Skeletal muscle tissue (tissue), 4 donors: Measurements from ENCODE around the gene OAS1. TPM values are rescaled to one million over a fixed set of nuclear protein-coding genes. Genes with fewer than 3 reads are reported as not detected.
"Not testable (repeated sequence)": the region's sequence is repeated elsewhere in the genome, so short reads cannot be mapped to it uniquely, and the experiment has no call there.

Source experiments
- H3K27ac ChIP-seq: one replicate; pipeline ENCODE4 v1.7.0; 2013; ENCODE audit warnings: mild to moderate bottlenecking, low read depth, low read length, inconsistent platforms
- H3K27me3 ChIP-seq, 3 donors: one replicate each; pipeline ENCODE4 v1.7.0; 2013; ENCODE audit warnings: low read length in 3 of 3; ENCODE audit not compliant: control insufficient read depth in 3 of 3, insufficient read depth in 3 of 3
- H3K36me3 ChIP-seq, 3 donors: one replicate each; pipeline ENCODE4 v1.7.0; 2013; ENCODE audit warnings: low read length in 3 of 3; ENCODE audit not compliant: control insufficient read depth in 3 of 3, insufficient read depth in 3 of 3
- H3K4me1 ChIP-seq, 3 donors: one replicate each; pipeline ENCODE4 v1.7.0; 2013; ENCODE audit warnings: low read length in 3 of 3, mild to moderate bottlenecking in 3 of 3; ENCODE audit not compliant: control insufficient read depth in 3 of 3, insufficient read depth in 3 of 3
- H3K4me3 ChIP-seq, 3 donors: one replicate each; pipeline ENCODE4 v1.7.0; 2013; ENCODE audit warnings: low read length in 3 of 3
- H3K9ac ChIP-seq, 3 donors: one replicate each; pipeline ENCODE4 v1.7.0; 2013; ENCODE audit warnings: low read length in 3 of 3, mild to moderate bottlenecking in 3 of 3, moderate library complexity in 2 of 3, low read depth in 1 of 3
- H3K9me3 ChIP-seq, 3 donors: one replicate each; pipeline ENCODE4 v1.7.0; 2013; ENCODE audit warnings: low read length in 3 of 3; ENCODE audit not compliant: control insufficient read depth in 3 of 3
- total RNA-seq: library from RNA; depleted of rRNA; stranded (reverse); fragments of >200 nt; gene quantifications from one replicate; pipeline ENCODE4 v1.2.3, GENCODE V29; 2014
- donor health status: Osteomylitis.

The OAS1 gene
- total RNA-seq, 1 donor from 2014 or later, result 8.9 TPM

DNA sequence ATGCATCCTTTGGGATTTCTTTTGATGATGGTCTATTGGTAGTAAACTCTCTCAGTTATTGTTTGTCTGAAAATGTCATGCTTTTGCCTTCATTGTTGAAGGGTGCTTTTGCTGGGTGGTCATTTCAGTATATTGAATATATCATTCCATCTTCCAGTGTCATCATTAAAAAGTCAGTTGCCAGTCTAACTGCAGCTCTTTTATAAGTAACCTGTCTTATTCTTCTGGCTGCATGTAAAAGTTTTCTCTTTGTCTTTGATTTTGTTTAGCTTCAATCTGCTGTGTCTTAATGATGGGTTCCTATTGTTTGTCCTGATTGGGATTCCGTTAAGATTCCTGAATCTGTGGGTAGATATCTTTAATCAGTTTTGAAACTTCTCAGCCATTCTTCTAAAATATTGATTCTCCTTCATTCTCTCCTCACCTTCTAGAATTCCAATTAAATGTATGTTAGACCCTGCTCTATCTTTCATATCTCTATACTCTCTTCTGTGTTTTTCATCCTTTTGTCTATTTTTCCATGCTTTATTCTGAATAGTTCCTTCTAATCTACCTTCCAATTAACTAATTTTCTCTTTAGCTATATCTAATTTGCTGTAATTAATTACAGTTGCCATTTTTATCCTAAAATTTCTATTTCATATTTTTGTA is 6.4 kb downstream of the OAS1 start:
- no peak overlapping the region for H3K9ac ChIP-seq
- H3K4me3 ChIP-seq, result no peak overlapping the region
- no peaks in the 10 kb centered on the region for H3K27me3 ChIP-seq
- H3K36me3 ChIP-seq, result peaks cover 0 to 6% (median 0%) of the 10 kb centered on the region in 3 donors
- H3K9me3 ChIP-seq, result peaks cover 0 to 10% (median 0%) of the 10 kb centered on the region in 3 donors
- peaks cover 0 to under 1% (median 0%) of the 10 kb centered on the region in 3 donors for H3K4me1 ChIP-seq
- H3K27ac ChIP-seq, result no peak overlapping the region

DNA sequence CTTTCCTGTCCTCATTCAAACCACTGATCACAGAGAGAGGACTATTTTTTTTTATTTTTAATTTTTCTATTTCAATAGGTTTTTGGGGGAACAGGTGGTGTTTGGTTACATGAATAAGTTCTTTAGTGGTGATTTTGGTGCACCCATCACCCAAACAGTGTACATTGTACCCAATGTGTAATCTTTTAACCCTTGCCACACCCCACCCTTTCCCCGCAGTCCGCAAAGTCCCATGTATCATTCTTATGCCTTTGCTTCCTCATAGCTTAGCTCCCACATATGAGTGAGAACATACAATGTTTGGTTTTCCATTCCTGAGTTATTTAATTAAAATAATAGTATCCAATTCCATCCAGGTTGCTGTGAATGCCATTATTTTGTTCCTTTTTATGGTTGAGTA is 7.1 kb downstream of the OAS1 start:
- H3K4me1 ChIP-seq, H3K4me3 ChIP-seq, H3K27ac ChIP-seq, H3K9ac ChIP-seq, H3K27me3 ChIP-seq: not testable (repeated sequence)
- peaks cover 0 to 10% (median 0%) of the 10 kb centered on the region in 3 donors for H3K9me3 ChIP-seq
- H3K36me3 ChIP-seq, result peaks cover 0 to 12% (median 0%) of the 10 kb centered on the region in 3 donors

DNA sequence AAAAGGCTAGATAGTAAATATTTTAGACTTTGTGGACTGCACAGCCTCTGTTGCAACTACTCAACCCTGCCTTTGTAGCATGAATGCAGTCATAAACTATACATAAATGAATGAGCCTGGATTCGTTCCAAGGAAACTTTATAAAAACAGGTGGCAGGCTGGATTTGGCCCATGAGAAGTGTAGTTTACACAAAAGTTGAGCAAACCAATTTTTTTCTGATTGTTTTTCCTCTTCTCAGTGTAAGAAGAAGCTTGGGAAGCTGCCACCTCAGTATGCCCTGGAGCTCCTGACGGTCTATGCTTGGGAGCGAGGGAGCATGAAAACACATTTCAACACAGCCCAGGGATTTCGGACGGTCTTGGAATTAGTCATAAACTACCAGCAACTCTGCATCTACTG is 9.5 kb downstream of the OAS1 start:
- Histone ChIP-seq H3K36me3 (peaks cover 0 to 17% (median 0%) of the 10 kb centered on the region in 3 donors), H3K4me3 (no peak overlapping the region), H3K4me1 (no peaks in the 10 kb centered on the region), H3K27ac (no peak overlapping the region), H3K27me3 (no peaks in the 10 kb centered on the region), H3K9me3 (peaks cover 0 to 9% (median 0%) of the 10 kb centered on the region in 3 donors), H3K9ac (no peak overlapping the region)

DNA sequence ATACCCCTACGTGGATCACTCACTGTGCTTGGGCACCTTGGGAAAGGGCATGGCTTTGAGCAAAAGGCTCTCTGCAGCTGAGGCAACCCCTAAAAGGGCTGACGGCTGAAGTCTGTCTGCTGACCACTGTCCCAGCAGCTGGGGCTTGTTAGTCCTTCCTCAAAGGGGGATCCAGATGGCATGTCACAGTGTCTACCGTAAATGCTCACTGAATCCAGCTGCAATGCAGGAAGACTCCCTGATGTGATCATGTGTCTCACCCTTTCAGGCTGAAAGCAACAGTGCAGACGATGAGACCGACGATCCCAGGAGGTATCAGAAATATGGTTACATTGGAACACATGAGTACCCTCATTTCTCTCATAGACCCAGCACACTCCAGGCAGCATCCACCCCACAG is 12.4 kb downstream of the OAS1 start:
- H3K9ac ChIP-seq, result no peak overlapping the region
- H3K9me3 ChIP-seq, result no peaks in the 10 kb centered on the region
- H3K4me1 ChIP-seq, result no peaks in the 10 kb centered on the region
- H3K27ac ChIP-seq, result no peak overlapping the region
- no peaks in the 10 kb centered on the region for H3K27me3 ChIP-seq
- peaks cover 0 to 17% (median 0%) of the 10 kb centered on the region in 3 donors for H3K36me3 ChIP-seq
- H3K4me3 ChIP-seq, result no peak overlapping the region

DNA sequence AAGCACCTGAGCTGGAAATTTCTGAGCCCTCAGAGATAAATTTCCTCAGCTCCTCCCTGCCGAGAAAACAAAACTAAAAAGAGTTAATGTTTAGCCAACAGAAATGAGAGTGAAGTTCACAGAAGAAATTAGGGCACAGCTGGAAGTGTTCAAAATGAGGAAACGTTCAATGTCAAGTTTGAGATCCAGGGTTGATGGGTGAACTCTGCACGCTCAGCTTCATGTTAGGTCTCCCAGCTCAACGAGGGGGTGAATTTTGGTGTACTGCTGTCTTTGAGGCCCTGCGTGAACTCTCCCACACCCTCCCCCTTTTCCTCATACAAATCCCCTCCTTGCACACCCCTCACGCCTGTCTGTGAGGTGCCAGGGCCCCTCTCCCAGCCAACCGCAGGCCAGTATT is 18.2 kb downstream of the OAS1 start:
- Histone ChIP-seq H3K27ac (no peak overlapping the region), H3K36me3 (no peaks in the 10 kb centered on the region), H3K27me3 (no peaks in the 10 kb centered on the region), H3K9me3 (peaks cover 0 to 7% (median 0%) of the 10 kb centered on the region in 3 donors), H3K9ac (no peak overlapping the region), H3K4me1 (no peaks in the 10 kb centered on the region), H3K4me3 (no peak overlapping the region)

DNA sequence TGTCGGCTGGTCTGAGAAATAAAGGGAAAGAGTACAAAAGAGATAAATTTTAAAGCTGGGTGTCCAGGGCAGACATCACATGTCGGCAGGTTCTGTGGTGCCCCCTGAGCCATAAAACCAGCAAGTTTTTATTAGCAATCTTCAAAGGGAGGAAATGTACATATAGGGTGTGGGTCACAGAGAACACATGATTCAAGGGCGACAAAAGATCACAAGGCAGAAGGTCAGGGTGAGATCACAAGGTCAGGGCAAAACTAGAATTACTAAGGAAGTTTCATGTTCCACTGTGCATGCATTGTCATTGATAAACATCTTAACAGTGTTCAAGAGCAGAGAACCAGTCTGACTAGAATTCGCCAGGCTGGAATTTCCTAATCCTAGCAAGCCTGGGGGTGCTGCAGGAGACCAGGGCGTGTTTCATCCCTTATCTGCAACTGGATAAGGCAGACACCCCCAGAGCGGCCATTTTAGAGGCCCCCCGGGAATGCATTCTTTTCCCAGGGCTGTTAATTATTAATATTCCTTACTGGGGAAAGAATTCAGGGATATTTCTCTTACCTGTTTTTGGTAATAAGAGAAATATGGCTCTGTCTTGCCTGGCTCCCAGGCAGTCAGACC is 19.8 kb downstream of the OAS1 start:
- H3K27me3 ChIP-seq, H3K4me1 ChIP-seq, H3K4me3 ChIP-seq, H3K36me3 ChIP-seq, H3K9ac ChIP-seq, H3K27ac ChIP-seq, H3K9me3 ChIP-seq: not testable (repeated sequence)

DNA sequence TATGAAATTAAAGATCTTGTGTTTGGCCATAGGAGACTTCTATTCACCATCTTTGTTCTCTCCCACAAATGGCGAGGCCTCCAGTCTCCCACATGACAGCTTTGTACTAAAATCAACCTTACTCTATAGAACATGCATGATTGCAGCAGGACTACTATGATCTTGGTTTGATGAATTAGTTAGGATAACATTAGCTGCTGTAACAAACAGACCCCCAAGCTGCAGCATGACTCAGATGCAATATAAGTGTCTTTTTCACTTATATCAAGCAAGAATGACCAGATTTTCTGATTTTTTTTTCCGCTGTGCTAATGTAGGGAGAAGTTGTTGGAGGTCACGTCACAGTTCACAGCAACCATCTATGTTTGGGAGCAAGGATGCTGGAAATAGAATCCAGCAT is 20.7 kb downstream of the OAS1 start:
- no peak overlapping the region for H3K9ac ChIP-seq
- H3K27ac ChIP-seq, result no peak overlapping the region
- H3K27me3 ChIP-seq, result no peaks in the 10 kb centered on the region
- no peaks in the 10 kb centered on the region for H3K36me3 ChIP-seq
- H3K9me3 ChIP-seq, result peaks cover 0 to 7% (median 0%) of the 10 kb centered on the region in 3 donors
- H3K4me1 ChIP-seq, result no peaks in the 10 kb centered on the region
- no peak overlapping the region for H3K4me3 ChIP-seq

DNA sequence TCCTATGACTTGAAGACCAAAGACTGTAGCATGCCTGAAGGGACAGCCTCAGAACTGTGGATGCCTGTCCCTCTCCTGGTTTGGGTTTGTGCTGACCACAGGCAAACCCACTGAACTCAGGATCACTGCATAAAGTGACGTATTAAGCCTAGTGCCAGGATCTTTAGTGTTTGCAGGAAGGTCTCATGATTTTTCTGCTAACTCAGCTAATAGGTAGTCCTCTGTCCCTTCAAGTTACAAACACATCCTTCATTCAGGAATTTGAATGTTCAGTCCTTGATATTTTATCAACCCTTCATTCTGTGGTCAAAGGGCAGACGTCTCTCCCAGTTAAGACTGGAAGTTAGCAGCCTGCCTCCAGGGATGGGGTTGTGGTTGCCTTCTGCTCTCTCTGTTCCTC is 21.2 kb downstream of the OAS1 start:
- Histone ChIP-seq H3K36me3 (no peaks in the 10 kb centered on the region), H3K27ac (no peak overlapping the region), H3K27me3 (no peaks in the 10 kb centered on the region), H3K4me1 (no peaks in the 10 kb centered on the region), H3K9ac (no peak overlapping the region), H3K9me3 (peaks cover 0 to 7% (median 0%) of the 10 kb centered on the region in 3 donors), H3K4me3 (no peak overlapping the region)

DNA sequence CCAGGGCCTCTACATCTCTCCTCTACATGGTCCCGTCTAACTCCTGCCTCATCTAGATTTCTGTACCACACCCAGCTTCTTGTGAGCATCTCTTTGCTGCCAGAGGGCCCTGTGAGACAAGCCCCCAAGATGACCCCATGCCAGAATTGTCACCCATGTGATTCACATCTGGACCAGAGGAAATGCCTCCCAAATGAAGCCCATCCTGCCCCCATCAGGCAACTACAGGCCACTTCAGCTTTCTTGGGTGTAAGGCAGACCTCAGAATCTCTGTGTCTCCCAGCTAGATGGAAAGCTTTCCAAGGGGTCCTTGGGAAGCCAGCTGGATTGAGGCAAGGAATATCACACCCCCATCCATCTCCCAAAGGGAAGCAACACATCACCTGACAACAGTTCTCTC is 22.2 kb downstream of the OAS1 start:
- no peaks in the 10 kb centered on the region for H3K36me3 ChIP-seq
- H3K9ac ChIP-seq, result no peak overlapping the region
- H3K27me3 ChIP-seq, result no peaks in the 10 kb centered on the region
- H3K9me3 ChIP-seq, result peaks cover 0 to 7% (median 0%) of the 10 kb centered on the region in 3 donors
- no peak overlapping the region for H3K27ac ChIP-seq
- H3K4me3 ChIP-seq, result no peak overlapping the region
- H3K4me1 ChIP-seq, result no peaks in the 10 kb centered on the region

DNA sequence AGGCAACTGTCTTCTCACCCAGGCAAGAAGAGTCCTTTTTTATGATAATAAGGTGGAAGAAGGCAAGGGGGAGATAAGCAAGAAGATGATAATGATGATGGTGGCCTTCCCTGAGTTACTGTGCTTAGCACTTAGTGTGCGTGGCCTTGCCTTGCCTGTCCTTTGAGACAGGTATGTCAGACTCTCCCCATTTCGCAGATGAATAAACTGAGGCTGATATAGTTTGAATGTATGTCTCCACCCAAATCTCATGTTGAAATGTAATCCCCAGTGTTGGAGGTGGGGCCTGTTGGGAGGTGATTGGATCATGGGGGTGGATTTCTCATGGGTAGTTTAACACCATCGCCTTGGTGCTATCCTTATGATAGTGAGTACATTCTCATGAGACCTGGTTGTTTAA is 23.0 kb downstream of the OAS1 start:
- Histone ChIP-seq H3K9ac (no peak overlapping the region), H3K36me3 (no peaks in the 10 kb centered on the region), H3K27ac (no peak overlapping the region), H3K4me1 (no peaks in the 10 kb centered on the region), H3K4me3 (no peak overlapping the region), H3K27me3 (no peaks in the 10 kb centered on the region), H3K9me3 (peaks cover 0 to 7% (median 0%) of the 10 kb centered on the region in 3 donors)
